Measurements from ENCODE around the gene PROSER2. TPM values are rescaled to one million over a fixed set of nuclear protein-coding genes. Genes with fewer than 3 reads are reported as not detected.

Gene PROSER2
- total RNA-seq, 4 donors from 2014 or later, result 2.1 to 25.6 (median 6.5) TPM

DNA sequence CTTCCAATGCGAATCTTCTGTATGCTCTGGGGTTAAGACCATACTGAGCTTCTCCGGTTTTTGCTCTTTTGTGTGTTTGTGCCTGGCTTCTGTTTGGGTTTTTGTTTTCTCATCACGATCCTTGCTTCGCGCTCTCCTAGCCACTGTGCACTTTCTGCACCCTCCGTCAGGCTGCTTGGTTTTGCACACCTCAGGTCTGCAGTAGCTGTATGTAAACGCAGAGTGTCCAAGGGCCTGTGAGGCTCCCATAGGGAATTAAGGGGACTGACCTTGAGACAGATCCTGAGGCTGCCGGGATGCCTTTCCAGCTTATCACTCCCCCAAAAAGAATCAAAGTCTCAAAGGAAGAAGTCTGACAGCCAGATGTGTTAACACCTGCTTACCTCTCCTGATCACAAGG lies 95.2 kb downstream of the PROSER2 start:
- Histone ChIP-seq H3K27me3 (no peaks in the 10 kb centered on the region), H3K36me3 (no peaks in the 10 kb centered on the region), H3K4me1 (no peaks in the 10 kb centered on the region), H3K4me3 (no peak overlapping the region), H3K9me3 (no peaks in the 10 kb centered on the region), H3K27ac (no peak overlapping the region)
- intact Hi-C loops (cut with DNase I; ENCODE audit: low total_unique reads), result no loop called here
- no peak for TF ChIP-seq POLR2A (IDR thresholded peaks at IDR 0.05)
- TF ChIP-seq, protein P1, sequence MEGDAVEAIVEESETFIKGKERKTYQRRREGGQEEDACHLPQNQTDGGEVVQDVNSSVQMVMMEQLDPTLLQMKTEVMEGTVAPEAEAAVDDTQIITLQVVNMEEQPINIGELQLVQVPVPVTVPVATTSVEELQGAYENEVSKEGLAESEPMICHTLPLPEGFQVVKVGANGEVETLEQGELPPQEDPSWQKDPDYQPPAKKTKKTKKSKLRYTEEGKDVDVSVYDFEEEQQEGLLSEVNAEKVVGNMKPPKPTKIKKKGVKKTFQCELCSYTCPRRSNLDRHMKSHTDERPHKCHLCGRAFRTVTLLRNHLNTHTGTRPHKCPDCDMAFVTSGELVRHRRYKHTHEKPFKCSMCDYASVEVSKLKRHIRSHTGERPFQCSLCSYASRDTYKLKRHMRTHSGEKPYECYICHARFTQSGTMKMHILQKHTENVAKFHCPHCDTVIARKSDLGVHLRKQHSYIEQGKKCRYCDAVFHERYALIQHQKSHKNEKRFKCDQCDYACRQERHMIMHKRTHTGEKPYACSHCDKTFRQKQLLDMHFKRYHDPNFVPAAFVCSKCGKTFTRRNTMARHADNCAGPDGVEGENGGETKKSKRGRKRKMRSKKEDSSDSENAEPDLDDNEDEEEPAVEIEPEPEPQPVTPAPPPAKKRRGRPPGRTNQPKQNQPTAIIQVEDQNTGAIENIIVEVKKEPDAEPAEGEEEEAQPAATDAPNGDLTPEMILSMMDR (IDR thresholded peaks at IDR 0.05), result no peak
- DNase-seq, result no peak

DNA sequence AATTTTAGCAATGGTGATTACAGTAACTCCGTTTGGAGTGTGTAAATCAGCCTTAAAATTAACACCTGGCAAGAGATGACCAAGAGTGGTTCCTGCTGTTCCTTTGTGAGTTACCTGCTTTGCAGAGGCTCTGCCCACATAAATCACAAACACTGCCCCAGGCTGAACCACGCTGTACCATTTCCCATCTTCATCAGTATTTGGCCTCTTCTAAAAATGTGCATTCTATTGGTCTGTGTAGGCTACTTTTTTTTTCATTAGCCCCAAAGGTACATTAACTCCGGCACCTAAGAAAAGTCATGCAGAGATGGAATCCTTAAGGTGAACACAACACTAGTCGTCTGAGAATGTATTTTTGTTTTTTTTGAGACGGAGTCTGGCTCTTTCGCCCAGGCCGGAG lies 96.1 kb downstream of the PROSER2 start:
- H3K27me3 ChIP-seq, result no peaks in the 10 kb centered on the region
- intact Hi-C loops (cut with DNase I; ENCODE audit: low total_unique reads), result no loop called here
- H3K36me3 ChIP-seq, result no peaks in the 10 kb centered on the region
- TF ChIP-seq, protein P1 (IDR thresholded peaks at IDR 0.05), result no peak
- no peak for TF ChIP-seq POLR2A (IDR thresholded peaks at IDR 0.05)
- H3K9me3 ChIP-seq, result no peaks in the 10 kb centered on the region
- no peaks in the 10 kb centered on the region for H3K4me1 ChIP-seq
- no peak overlapping the region for H3K4me3 ChIP-seq
- DNase-seq, result no peak
- no peak overlapping the region for H3K27ac ChIP-seq

Other genes with a start within 250 kb of the PROSER2 start
- gene USP6NL, start 211.7 kb upstream of the PROSER2 start, total RNA-seq, result 10 to 100 TPM in 3 of 4 donors, 1 to 10 TPM in 1; 3.8 to 21.9 (median 17.0) TPM
- 10 to 100 TPM in 3 of 4 donors, 1 to 10 TPM in 1; 7.9 to 26.9 (median 14.1) TPM for gene ECHDC3, start 81.0 kb upstream of the PROSER2 start, total RNA-seq
- gene UPF2, start 219.5 kb downstream of the PROSER2 start, total RNA-seq, result 10 to 100 TPM; 17.4 to 35.7 (median 28.0) TPM
- gene DHTKD1, start 245.6 kb downstream of the PROSER2 start, total RNA-seq, result 10 to 100 TPM; 27.5 to 53.5 (median 32.7) TPM

Data from uterus (tissue), 4 donors.